Measurements from ENCODE around the gene HTR5A.

HTR5A gene

DNA sequence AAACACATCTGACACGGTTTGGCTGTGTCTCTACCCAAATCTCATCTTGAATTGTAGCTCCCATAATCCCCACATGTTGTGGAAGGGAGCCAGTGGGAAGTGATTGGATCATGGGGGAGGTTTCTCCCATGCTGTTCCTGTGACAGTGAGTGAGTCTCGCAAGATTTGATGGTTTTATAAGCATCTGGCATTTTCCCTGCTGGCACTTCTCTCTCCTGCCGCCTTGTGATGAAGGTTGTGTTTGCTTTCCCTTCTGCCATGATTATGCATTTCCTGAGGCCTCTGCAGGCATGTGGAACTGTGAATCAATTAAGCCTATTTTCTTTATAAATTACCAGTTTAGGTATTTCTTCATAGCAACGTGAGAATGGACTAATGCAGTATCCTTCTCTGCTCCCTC, 5.9 kb upstream of the HTR5A start:
- Mint-ChIP-seq H3K4me3 (no peak overlapping the region), H3K36me3 (ENCODE audit: low read depth) (no peaks in the 10 kb centered on the region), H3K9me3 (no peaks in the 10 kb centered on the region), H3K27me3 (peaks cover 48% of the 10 kb centered on the region), H3K27ac (no peak overlapping the region), H3K4me1 (ENCODE audit: low read depth) (no peaks in the 10 kb centered on the region)

DNA sequence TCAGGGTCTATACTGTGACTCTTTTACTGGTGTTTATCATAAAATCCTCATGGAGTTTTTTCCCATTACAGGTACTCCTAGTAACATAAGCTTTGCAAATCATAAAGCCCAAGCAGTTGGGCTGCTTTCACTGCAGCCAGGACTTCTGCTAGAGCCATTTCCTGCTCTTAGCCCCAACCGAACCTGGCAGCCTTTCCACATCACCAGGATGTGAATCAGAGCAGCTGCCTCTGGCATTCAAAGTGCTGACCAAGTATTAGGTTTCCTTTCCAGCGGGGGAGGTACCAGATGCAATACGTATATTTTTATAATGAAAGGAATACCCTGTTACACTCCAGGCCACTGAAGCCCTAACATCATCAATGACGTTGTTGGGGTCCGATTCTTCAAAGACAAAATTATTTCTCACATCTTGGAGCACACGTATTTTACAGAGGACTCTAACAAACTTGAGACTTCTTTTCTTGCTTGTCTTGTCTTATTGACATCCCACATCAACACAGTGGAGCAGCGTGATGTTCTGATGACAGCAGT, 3.6 kb upstream of the HTR5A start:
- H3K27ac Mint-ChIP-seq: no peak overlapping the region
- no peaks in the 10 kb centered on the region for H3K9me3 Mint-ChIP-seq
- H3K27me3 Mint-ChIP-seq: peaks cover 53% of the 10 kb centered on the region
- no peaks in the 10 kb centered on the region for H3K36me3 Mint-ChIP-seq (ENCODE audit: low read depth)
- H3K4me3 Mint-ChIP-seq: no peak overlapping the region
- no peaks in the 10 kb centered on the region for H3K4me1 Mint-ChIP-seq (ENCODE audit: low read depth)

- Mint-ChIP-seq H3K36me3 (ENCODE audit: low read depth) (no peaks in the 10 kb centered on the region), H3K9me3 (no peaks in the 10 kb centered on the region), H3K4me1 (ENCODE audit: low read depth) (no peaks in the 10 kb centered on the region), H3K4me3 (no peak overlapping the region), H3K27me3 (peaks cover 53% of the 10 kb centered on the region), H3K27ac (no peak overlapping the region)
Observed at GRCh38 chr7:155071121-155071651, 1.1 kb downstream of the HTR5A start.

DNA sequence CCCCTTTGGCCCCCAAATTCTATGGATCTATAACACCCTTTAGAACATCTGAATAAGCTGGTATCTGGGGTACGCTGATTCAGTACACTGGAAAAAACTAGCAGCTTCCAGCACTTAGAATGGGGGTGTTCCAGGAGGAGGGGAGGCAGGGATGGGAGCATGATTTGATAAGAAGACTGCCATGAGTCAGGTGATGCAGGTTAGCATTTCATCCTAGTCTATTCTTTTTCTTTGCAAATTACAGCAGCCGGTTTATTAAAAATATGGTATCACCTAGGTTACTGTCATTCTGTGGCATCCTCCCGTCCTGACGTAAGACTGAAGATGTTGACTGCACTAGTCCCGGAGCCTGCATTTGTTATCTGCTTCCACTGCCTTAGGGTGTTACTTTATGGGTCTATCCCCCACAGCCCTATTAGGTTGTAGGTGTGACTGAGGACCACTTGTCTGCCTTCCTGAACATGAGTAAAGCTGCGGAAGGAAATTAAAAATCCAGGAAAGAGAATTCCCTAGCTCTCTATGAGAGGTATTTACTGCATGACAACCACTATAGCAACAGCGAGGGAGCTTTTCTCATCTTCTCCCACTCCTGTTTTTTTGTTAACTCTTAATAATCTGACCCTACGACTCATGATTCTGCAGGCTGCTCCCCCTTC, 1.9 kb downstream of the HTR5A start:
- Mint-ChIP-seq H3K36me3 (ENCODE audit: low read depth) (no peaks in the 10 kb centered on the region), H3K4me3 (no peak overlapping the region), H3K27ac (no peak overlapping the region), H3K9me3 (no peaks in the 10 kb centered on the region), H3K4me1 (ENCODE audit: low read depth) (no peaks in the 10 kb centered on the region), H3K27me3 (peaks cover 48% of the 10 kb centered on the region)

DNA sequence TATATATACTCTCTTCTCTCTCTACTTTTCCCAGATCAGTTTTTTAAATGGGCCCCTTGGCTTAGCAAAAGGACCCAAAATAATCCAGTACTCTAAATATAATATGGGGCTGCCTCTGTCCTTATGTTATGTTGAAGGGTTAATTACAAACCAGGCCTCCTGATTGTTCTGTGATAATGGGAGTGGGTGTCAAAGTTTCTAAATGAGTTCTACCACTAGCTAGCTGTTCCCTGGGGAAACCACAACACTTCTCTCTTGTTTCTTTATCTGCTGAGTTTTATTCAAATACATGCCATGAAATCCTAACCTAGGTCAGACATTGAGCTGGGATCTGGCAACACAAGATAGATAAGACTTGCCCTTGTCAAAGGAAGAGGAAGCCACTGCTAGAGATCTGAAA, 3.8 kb downstream of the HTR5A start:
- no peaks in the 10 kb centered on the region for H3K36me3 Mint-ChIP-seq (ENCODE audit: low read depth)
- peaks cover 40% of the 10 kb centered on the region for H3K27me3 Mint-ChIP-seq
- no peak overlapping the region for H3K4me3 Mint-ChIP-seq
- H3K27ac Mint-ChIP-seq: no peak overlapping the region
- no peaks in the 10 kb centered on the region for H3K9me3 Mint-ChIP-seq
- H3K4me1 Mint-ChIP-seq (ENCODE audit: low read depth): no peaks in the 10 kb centered on the region

DNA sequence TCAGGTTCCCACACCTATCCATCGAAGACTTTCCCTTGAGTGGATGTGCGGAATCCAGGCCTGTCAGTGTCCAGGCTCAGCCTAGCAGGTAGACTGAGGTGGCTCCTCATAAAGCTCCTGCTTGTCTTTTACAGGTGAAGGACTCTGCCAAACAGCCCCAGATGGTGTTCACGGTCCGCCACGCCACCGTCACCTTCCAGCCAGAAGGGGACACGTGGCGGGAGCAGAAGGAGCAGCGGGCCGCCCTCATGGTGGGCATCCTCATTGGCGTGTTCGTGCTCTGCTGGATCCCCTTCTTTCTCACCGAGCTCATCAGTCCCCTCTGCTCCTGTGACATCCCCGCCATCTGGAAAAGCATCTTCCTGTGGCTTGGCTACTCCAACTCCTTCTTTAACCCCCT, 13.9 kb downstream of the HTR5A start:
- Mint-ChIP-seq H3K27me3 (peaks cover 35% of the 10 kb centered on the region), H3K9me3 (no peaks in the 10 kb centered on the region), H3K27ac (no peak overlapping the region), H3K36me3 (ENCODE audit: low read depth) (no peaks in the 10 kb centered on the region), H3K4me1 (ENCODE audit: low read depth) (no peaks in the 10 kb centered on the region), H3K4me3 (no peak overlapping the region)

DNA sequence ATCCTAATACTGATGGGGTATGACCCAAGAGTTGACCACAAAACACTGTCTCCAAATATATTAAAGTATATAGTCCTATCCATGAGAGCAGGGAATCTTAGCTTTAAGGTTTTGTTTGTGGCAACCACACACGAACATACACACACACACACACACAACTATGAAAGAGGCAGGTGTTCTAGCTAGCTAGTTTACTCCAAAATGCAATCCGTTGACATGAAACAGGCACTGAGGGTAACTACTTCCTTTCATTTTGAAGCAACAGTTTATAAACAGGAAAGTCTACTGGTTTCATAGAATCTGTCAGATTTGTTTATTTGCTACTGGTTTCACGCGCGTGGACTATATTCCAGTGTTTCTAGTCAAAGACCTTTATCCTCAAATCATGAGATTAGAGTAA, 14.8 kb downstream of the HTR5A start:
- no peaks in the 10 kb centered on the region for H3K36me3 Mint-ChIP-seq (ENCODE audit: low read depth)
- no peaks in the 10 kb centered on the region for H3K9me3 Mint-ChIP-seq
- peaks cover 35% of the 10 kb centered on the region for H3K27me3 Mint-ChIP-seq
- H3K4me3 Mint-ChIP-seq: no peak overlapping the region
- no peak overlapping the region for H3K27ac Mint-ChIP-seq
- no peaks in the 10 kb centered on the region for H3K4me1 Mint-ChIP-seq (ENCODE audit: low read depth)

GRCh38 chr7:155090684-155091083, 20.6 kb downstream of the HTR5A start:
- Mint-ChIP-seq H3K4me3 (no peak overlapping the region), H3K36me3 (ENCODE audit: low read depth) (no peaks in the 10 kb centered on the region), H3K27me3 (peaks cover 24% of the 10 kb centered on the region), H3K4me1 (ENCODE audit: low read depth) (peaks cover 18% of the 10 kb centered on the region), H3K27ac (peak overlapping the region; percentile 18), H3K9me3 (peaks cover 6% of the 10 kb centered on the region)

DNA sequence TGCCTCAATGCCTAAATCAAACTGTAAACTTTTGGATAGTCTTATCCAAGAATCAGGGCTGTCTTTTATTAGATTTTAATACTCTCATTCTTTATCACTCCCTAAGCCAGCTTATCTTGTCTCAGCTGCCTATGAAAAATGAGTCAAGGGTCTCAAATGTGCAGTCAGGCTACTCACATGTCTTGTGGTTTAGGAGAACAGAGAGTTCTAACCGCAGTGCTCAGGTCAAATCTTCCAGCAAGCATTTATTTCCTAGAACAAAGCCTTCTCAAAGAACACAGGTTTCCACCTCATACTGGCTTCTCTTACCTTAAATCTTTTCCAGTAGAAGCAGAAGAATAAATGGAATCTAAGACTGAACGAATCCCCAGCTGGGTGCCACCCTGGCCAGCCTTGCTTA, 23.5 kb downstream of the HTR5A start:
- H3K36me3 Mint-ChIP-seq (ENCODE audit: low read depth): no peaks in the 10 kb centered on the region
- H3K4me3 Mint-ChIP-seq: no peak overlapping the region
- peaks cover 29% of the 10 kb centered on the region for H3K27me3 Mint-ChIP-seq
- no peak overlapping the region for H3K27ac Mint-ChIP-seq
- peaks cover 18% of the 10 kb centered on the region for H3K4me1 Mint-ChIP-seq (ENCODE audit: low read depth)
- H3K9me3 Mint-ChIP-seq: peaks cover 9% of the 10 kb centered on the region

DNA sequence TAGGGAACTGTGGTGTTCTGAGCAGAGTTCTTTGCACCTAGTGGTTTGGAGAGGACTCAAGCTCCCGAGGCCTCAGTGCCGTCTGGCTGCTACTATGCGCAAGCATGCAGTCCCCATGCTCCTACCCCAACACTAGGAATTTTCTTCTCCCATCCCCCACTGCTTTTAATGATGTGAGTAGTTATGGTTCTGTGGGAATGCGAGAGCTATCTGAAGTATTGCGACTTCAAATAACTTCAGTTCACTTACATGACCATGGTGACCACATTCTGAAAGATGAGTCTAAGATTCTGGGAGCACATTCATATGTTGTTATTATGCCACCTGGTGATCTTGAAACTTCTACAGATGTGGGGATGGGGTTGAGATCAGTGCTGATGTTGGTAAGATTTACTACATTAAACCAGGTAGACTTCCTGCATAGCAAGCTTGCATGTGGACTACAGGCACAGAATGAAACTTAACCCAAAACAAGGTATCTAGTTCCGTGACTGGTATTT, 24.6 kb downstream of the HTR5A start:
- peaks cover 9% of the 10 kb centered on the region for H3K9me3 Mint-ChIP-seq
- H3K4me1 Mint-ChIP-seq (ENCODE audit: low read depth): peaks cover 18% of the 10 kb centered on the region
- no peaks in the 10 kb centered on the region for H3K36me3 Mint-ChIP-seq (ENCODE audit: low read depth)
- peaks cover 29% of the 10 kb centered on the region for H3K27me3 Mint-ChIP-seq
- H3K27ac Mint-ChIP-seq: no peak overlapping the region
- H3K4me3 Mint-ChIP-seq: no peak overlapping the region

GRCh38 chr7:155097338-155097737, 27.2 kb downstream of the HTR5A start:
- peaks cover 9% of the 10 kb centered on the region for H3K9me3 Mint-ChIP-seq
- peaks cover 3% of the 10 kb centered on the region for H3K4me1 Mint-ChIP-seq (ENCODE audit: low read depth)
- peaks cover 24% of the 10 kb centered on the region for H3K27me3 Mint-ChIP-seq
- H3K4me3 Mint-ChIP-seq: no peak overlapping the region
- no peaks in the 10 kb centered on the region for H3K36me3 Mint-ChIP-seq (ENCODE audit: low read depth)
- H3K27ac Mint-ChIP-seq: no peak overlapping the region

DNA sequence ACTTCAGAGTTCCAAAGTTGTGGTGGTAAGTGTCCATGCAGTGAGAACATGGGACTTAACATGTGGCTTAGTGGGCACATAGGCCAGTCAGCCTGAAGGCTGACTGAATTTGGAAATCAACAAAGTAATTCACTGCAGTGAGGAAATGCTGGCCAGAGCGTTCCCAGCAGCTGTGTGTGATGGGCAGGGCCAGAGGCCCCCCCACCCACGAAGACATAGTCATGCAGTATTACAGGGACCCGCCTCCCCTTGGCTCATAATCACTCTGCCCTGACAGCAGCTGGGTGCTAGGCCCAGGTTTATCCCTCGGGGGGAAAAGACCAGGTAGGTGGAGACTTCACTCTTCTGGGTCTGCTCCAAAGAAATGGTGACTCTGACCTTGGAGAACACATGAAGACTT, 33.7 kb downstream of the HTR5A start:
- Mint-ChIP-seq H3K36me3 (ENCODE audit: low read depth) (no peaks in the 10 kb centered on the region), H3K27ac (no peak overlapping the region), H3K9me3 (no peaks in the 10 kb centered on the region), H3K27me3 (peaks cover 18% of the 10 kb centered on the region), H3K4me1 (ENCODE audit: low read depth) (no peaks in the 10 kb centered on the region), H3K4me3 (no peak overlapping the region)

GRCh38 chr7:155104913-155105312, 34.8 kb downstream of the HTR5A start:
- Mint-ChIP-seq H3K27me3 (peaks cover 24% of the 10 kb centered on the region), H3K36me3 (ENCODE audit: low read depth) (no peaks in the 10 kb centered on the region), H3K27ac (no peak overlapping the region), H3K4me1 (ENCODE audit: low read depth) (no peaks in the 10 kb centered on the region), H3K4me3 (no peak overlapping the region), H3K9me3 (no peaks in the 10 kb centered on the region)

DNA sequence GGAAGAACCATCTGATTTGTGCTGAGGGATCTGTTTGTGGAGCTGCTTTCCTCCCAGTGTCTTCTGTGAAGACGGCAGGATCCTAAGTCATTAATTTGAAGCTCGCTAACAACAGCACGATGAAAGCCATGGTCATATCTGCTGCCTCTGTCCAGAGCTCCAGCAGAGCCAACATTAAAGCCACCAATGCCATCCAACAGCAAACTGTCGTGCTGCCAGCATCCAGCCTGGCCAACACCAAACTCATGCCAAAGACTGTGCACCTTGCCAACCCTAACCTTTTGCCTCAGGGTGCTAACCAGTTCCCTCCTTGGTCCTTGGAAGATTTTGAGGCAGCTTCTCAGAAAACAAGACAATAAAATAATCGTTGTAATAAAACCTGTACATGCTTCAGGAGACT, 36.2 kb downstream of the HTR5A start:
- Mint-ChIP-seq H3K9me3 (no peaks in the 10 kb centered on the region), H3K36me3 (ENCODE audit: low read depth) (no peaks in the 10 kb centered on the region), H3K27me3 (peaks cover 31% of the 10 kb centered on the region), H3K27ac (no peak overlapping the region), H3K4me1 (ENCODE audit: low read depth) (no peaks in the 10 kb centered on the region), H3K4me3 (no peak overlapping the region)

DNA sequence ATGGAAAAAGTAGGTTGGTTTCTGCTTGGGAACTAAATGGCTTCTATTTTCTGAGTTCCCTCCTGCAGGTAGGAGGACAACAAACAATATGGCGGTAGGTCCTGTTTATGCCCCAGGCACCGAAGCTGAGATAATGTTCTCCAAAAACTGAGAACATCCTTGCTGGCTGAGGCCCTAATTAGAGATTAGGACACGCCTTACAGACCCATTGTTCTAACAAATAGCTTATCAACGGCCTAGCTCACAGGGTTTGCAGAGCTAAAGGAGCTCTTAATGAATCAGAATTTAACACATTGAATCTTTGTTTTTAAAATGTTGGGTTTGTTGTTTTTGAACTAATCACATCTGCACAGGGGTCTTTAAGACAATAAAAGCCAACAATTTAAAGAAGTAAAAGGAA, 37.0 kb downstream of the HTR5A start:
- Mint-ChIP-seq H3K27ac (no peak overlapping the region), H3K36me3 (ENCODE audit: low read depth) (no peaks in the 10 kb centered on the region), H3K4me3 (no peak overlapping the region), H3K9me3 (no peaks in the 10 kb centered on the region), H3K4me1 (ENCODE audit: low read depth) (no peaks in the 10 kb centered on the region), H3K27me3 (peaks cover 34% of the 10 kb centered on the region)
